IMR-90 (cell line): Measurements from ENCODE around the gene ADCYAP1R1. TPM values are rescaled to one million over a fixed set of nuclear protein-coding genes. Genes with fewer than 3 reads are reported as not detected.

ENCODE experiments used
- ATAC-seq: fragments of 200-7000 bp; cut with Tn5 transposase; 2 replicates; pipeline ENCODE4 v1.9.1; 2020; ENCODE audit warnings: low read depth, mild to moderate bottlenecking, moderate library complexity
- BruUV-seq: library from RNA; stranded (reverse); fragments of 400-500 nt; replicated peaks from 2 replicates; lab custom pipeline; 2021; lab: Mats Ljungman, UMichigan
- CTCF ChIA-PET: fragments of 300-600 bp; formaldehyde crosslinking; extraction: SDS; loops from one replicate; lab custom pipeline; 2021; ENCODE audit warnings: antibody characterized with exemption; lab: Yijun Ruan, JAX
- POLR2A ChIA-PET: fragments of 300-600 bp; sonication (Branson Sonifier 250); formaldehyde crosslinking; loops from one replicate; lab custom pipeline; 2022; ENCODE audit warnings: antibody characterized with exemption; ENCODE audit not compliant: unreplicated experiment; lab: Charles Lee
- DNase-seq: peaks from one replicate; pipeline ENCODE4 v3.0.0; 2013
- H2AFZ ChIP-seq: replicated peaks from 2 replicates; pipeline ENCODE3; 2013; ENCODE audit warnings: low read length, mild to moderate bottlenecking; ENCODE audit not compliant: poor library complexity
- H2AK5ac ChIP-seq: 2 replicates; pipeline ENCODE4 v1.6.1; 2013; ENCODE audit warnings: low read depth, low read length, inconsistent platforms
- H2AK9ac ChIP-seq: replicated peaks from 2 replicates; pipeline ENCODE3; 2013; ENCODE audit warnings: mild to moderate bottlenecking, low read depth, low read length, moderate library complexity; ENCODE audit not compliant: poor library complexity
- H2BK120ac ChIP-seq: 2 replicates; pipeline ENCODE4 v1.6.1; 2013; ENCODE audit warnings: low read depth, low read length, inconsistent platforms
- H2BK15ac ChIP-seq: 3 replicates; pipeline ENCODE4 v1.6.1; 2013; ENCODE audit warnings: low read depth, low read length, inconsistent platforms
- H2BK20ac ChIP-seq: 2 replicates; pipeline ENCODE4 v1.6.1; 2013; ENCODE audit warnings: low read depth, mild to moderate bottlenecking, inconsistent platforms, low read length, moderate library complexity
- H2BK5ac ChIP-seq: 2 replicates; pipeline ENCODE4 v1.6.1; 2013; ENCODE audit warnings: mild to moderate bottlenecking, low read depth, low read length, inconsistent platforms; ENCODE audit not compliant: poor library complexity, severe bottlenecking
- H3K14ac ChIP-seq: replicated peaks from 2 replicates; pipeline ENCODE4 v1.6.1; 2013; ENCODE audit warnings: low read depth, low read length, inconsistent platforms
- H3K18ac ChIP-seq: 2 replicates; pipeline ENCODE4 v1.6.1; 2013; ENCODE audit warnings: low read depth, low read length, control low read depth
- H3K23ac ChIP-seq: 2 replicates; pipeline ENCODE4 v1.6.1; 2013; ENCODE audit warnings: low read depth, low read length, inconsistent platforms
- H3K27ac ChIP-seq: 2 replicates; pipeline ENCODE4 v1.5.1; 2013; ENCODE audit warnings: mild to moderate bottlenecking, control low read depth, low read length; ENCODE audit not compliant: insufficient read depth
- H3K27me3 ChIP-seq: 2 replicates; pipeline ENCODE4 v1.6.1; 2013; ENCODE audit warnings: low read length; ENCODE audit not compliant: control insufficient read depth, insufficient read depth
- H3K36me3 ChIP-seq: 2 replicates; pipeline ENCODE4 v1.6.1; 2013; ENCODE audit warnings: low read length, mixed read lengths; ENCODE audit not compliant: control insufficient read depth, insufficient read depth
- H3K4ac ChIP-seq: 2 replicates; pipeline ENCODE4 v1.6.1; 2013; ENCODE audit warnings: low read depth, low read length, inconsistent platforms
- H3K4me1 ChIP-seq: 2 replicates; pipeline ENCODE4 v1.6.1; 2013; ENCODE audit warnings: low read length, mixed read lengths; ENCODE audit not compliant: control insufficient read depth, insufficient read depth
- H3K4me2 ChIP-seq: 2 replicates; pipeline ENCODE4 v1.6.1; 2013; ENCODE audit warnings: low read depth, mild to moderate bottlenecking, control low read depth, low read length, moderate library complexity
- H3K4me3 ChIP-seq: 2 replicates; pipeline ENCODE4 v1.5.1; 2013; ENCODE audit warnings: low read depth, mild to moderate bottlenecking, control low read depth, low read length, moderate library complexity; ENCODE audit not compliant: insufficient read depth
- H3K56ac ChIP-seq: 2 replicates; pipeline ENCODE4 v1.6.1; 2013; ENCODE audit warnings: low read length, inconsistent platforms; ENCODE audit not compliant: insufficient read depth; ENCODE audit errors: extremely low read depth
- H3K79me1 ChIP-seq, 2 experiments: 2 replicates each; pipeline ENCODE4 v1.6.1; 2013; ENCODE audit warnings: low read length in 2 of 2, inconsistent platforms in 1 of 2, low read depth in 1 of 2
- H3K9ac ChIP-seq: 2 replicates; pipeline ENCODE4 v1.6.1; 2013; ENCODE audit warnings: low read depth, low read length, control low read depth
- H3K9me1 ChIP-seq: 2 replicates; pipeline ENCODE4 v1.6.1; 2013; ENCODE audit warnings: low read length, inconsistent platforms; ENCODE audit not compliant: insufficient read depth
- H3K9me3 ChIP-seq: 2 replicates; pipeline ENCODE4 v1.6.1; 2013; ENCODE audit warnings: low read length; ENCODE audit not compliant: control insufficient read depth, insufficient read depth
- H4K20me1 ChIP-seq: 2 replicates; pipeline ENCODE4 v1.6.1; 2013; ENCODE audit warnings: low read length, inconsistent platforms; ENCODE audit not compliant: insufficient read depth
- H4K5ac ChIP-seq: 2 replicates; pipeline ENCODE4 v1.6.1; 2013; ENCODE audit warnings: mild to moderate bottlenecking, low read depth, low read length, control low read depth
- H4K8ac ChIP-seq, 2 experiments: 2 replicates each; pipeline ENCODE4 v1.6.1; 2013; ENCODE audit warnings: low read depth in 2 of 2, low read length in 2 of 2, control low read depth in 1 of 2, inconsistent platforms in 1 of 2
- H4K91ac ChIP-seq: 2 replicates; pipeline ENCODE4 v1.6.1; 2013; ENCODE audit warnings: low read depth, low read length, inconsistent platforms; ENCODE audit not compliant: insufficient read depth
- BHLHE40 ChIP-seq: fragments of 150-350 bp; IDR thresholded peaks from 2 replicates; pipeline ENCODE4 v1.6.1; 2016; ENCODE audit warnings: mild to moderate bottlenecking, low read depth, low read length
- CEBPB ChIP-seq: IDR thresholded peaks from 2 replicates; pipeline ENCODE4 v1.6.1; 2012; ENCODE audit warnings: low read depth, low read length, improper control_type of control experiment
- CHD1 ChIP-seq: IDR thresholded peaks from 2 replicates; pipeline ENCODE4 v1.6.1; 2012; ENCODE audit warnings: low read depth, low read length, improper control_type of control experiment
- FOS ChIP-seq: fragments of 150-350 bp; IDR thresholded peaks from 2 replicates; pipeline ENCODE4 v1.6.1; 2016; ENCODE audit warnings: low read depth, low read length
- MAFK ChIP-seq: IDR thresholded peaks from 2 replicates; pipeline ENCODE4 v1.6.1; 2012; ENCODE audit warnings: low read depth, low read length, improper control_type of control experiment
- MAZ ChIP-seq: IDR thresholded peaks from 2 replicates; pipeline ENCODE4 v1.6.1; 2012; ENCODE audit warnings: low read depth, mild to moderate bottlenecking, low read length, improper control_type of control experiment, moderate library complexity, borderline replicate concordance
- MXI1 ChIP-seq: IDR thresholded peaks from 2 replicates; pipeline ENCODE4 v1.6.1; 2012; ENCODE audit warnings: low read depth, mild to moderate bottlenecking, low read length, moderate library complexity, borderline replicate concordance
- NFE2L2 ChIP-seq: fragments of 150-350 bp; IDR thresholded peaks from 2 replicates; pipeline ENCODE4 v1.6.1; 2016; ENCODE audit warnings: low read depth, mild to moderate bottlenecking, low read length
- POLR2A ChIP-seq: IDR thresholded peaks from 2 replicates; pipeline ENCODE4 v1.6.1; 2012; ENCODE audit warnings: mild to moderate bottlenecking, low read depth, low read length
- RAD21 ChIP-seq: IDR thresholded peaks from 2 replicates; pipeline ENCODE4 v1.6.1; 2012; ENCODE audit warnings: low read length, improper control_type of control experiment
- RCOR1 ChIP-seq: IDR thresholded peaks from 2 replicates; pipeline ENCODE4 v1.6.1; 2012; ENCODE audit warnings: mild to moderate bottlenecking, low read length, improper control_type of control experiment; ENCODE audit not compliant: insufficient replicate concordance
- RFX5 ChIP-seq: IDR thresholded peaks from 2 replicates; pipeline ENCODE4 v1.8.0; 2012; ENCODE audit warnings: low read depth, mild to moderate bottlenecking, low read length, moderate library complexity
- SMC3 ChIP-seq: fragments of 150-350 bp; IDR thresholded peaks from 2 replicates; pipeline ENCODE4 v1.6.1; 2016; ENCODE audit warnings: low read depth, mild to moderate bottlenecking, antibody characterized with exemption, low read length, moderate library complexity
- WGBS, 2 experiments: methylation state at CpG; one replicate each; pipeline versions ENCODE4 v1.1.5 to v1.1.7; 2013; ENCODE audit warnings: missing lambda C conversion rate in 2 of 2; ENCODE audit not compliant: insufficient read length in 1 of 2; ENCODE audit errors: extremely low coverage in 2 of 2; 5-methylcytosine and 5-hydroxymethylcytosine counted together
- dilution Hi-C: fragments of 300-500 bp; cut with HindIII; formaldehyde crosslinking; loops from one replicate; pipeline ENCODE4 v1.14.3; 2018; ENCODE audit warnings: low sequenced_read_pairs; ENCODE audit not compliant: unreplicated experiment
- in situ Hi-C: fragments of 300-500 bp; cut with MboI; formaldehyde crosslinking; loops from 3 replicates; pipeline ENCODE4 v1.14.3; 2019; ENCODE audit warnings: low sequenced_read_pairs, inconsistent platforms, mixed read lengths
- intact Hi-C: fragments of 100-400 bp; cut with micrococcal nuclease; formaldehyde crosslinking; loops from 2 replicates; pipeline ENCODE4 v1.10.0; 2022
- polyA plus RNA-seq, 3 experiments: library from polyadenylated mRNA; depleted of rRNA; stranded (reverse); fragments of >200 nt; gene quantifications; 2 replicates each; pipeline ENCODE4 v1.2.3, GENCODE V29; 2012; ENCODE audit warnings: low replicate concordance in 1 of 3
- total RNA-seq: library from RNA; depleted of rRNA; stranded (reverse); fragments of >200 nt; gene quantifications from 2 replicates; pipeline ENCODE4 v1.2.3, GENCODE V29; 2012
- TF ChIP-seq, protein P1 (sequence below): fragments of 150-350 bp; IDR thresholded peaks from 2 replicates; pipeline ENCODE4 v1.6.1; 2016; ENCODE audit warnings: low read depth, mild to moderate bottlenecking, low read length, moderate library complexity, borderline replicate concordance
- TF ChIP-seq, protein P2 (sequence below): fragments of 150-350 bp; IDR thresholded peaks from 2 replicates; pipeline ENCODE4 v1.6.1; 2017; ENCODE audit warnings: mild to moderate bottlenecking, antibody characterized with exemption, low read length, low read depth
- TF ChIP-seq, protein P3 (sequence below): conservative IDR thresholded peaks from 2 replicates; pipeline ENCODE4 v1.5.1; 2012; ENCODE audit warnings: mild to moderate bottlenecking, low read depth, low read length, improper control_type of control experiment

Gene ADCYAP1R1
- total and polyA plus RNA-seq, 2 of the 4 experiments (the other 2 are of a cell fraction) = not detected

DNA sequence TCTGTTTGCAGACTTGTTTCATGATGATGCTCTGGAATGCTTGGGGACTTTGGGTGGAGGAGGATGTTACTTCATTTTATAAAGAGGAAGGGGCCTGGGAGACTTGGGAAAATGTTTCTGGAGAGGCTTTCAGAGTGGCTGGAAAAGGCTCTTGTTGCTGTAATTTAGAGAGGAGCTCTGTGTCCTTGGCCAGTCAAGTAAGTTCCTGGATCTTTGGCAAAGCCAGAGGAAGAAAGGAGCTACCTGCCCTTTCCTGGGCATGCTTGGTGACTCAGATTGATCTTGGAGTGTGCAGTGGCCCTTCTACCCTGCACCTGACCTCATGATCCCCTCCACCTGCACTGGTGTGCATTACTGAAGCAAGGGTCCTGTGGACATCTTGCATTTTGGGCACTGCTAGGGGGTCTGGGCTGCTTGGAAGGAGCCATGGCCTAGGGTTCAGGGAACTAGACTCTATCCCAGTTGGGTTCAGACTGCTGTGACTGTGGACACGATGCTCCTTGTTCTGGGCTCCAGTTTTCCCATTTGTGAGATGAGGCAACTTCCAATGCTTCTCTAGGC, 56.1 kb downstream of the ADCYAP1R1 start:
- no peak overlapping the region for H2AK9ac ChIP-seq
- TF ChIP-seq RFX5 (no peak), CEBPB (no peak), POLR2A (no peak), FOS (no peak), SMC3 (no peak), NFE2L2 (no peak), RAD21 (no peak), RCOR1 (no peak), MAFK (no peak), MAZ (no peak), BHLHE40 (no peak), CHD1 (no peak), MXI1 (no peak)
- TF ChIP-seq, protein P1, sequence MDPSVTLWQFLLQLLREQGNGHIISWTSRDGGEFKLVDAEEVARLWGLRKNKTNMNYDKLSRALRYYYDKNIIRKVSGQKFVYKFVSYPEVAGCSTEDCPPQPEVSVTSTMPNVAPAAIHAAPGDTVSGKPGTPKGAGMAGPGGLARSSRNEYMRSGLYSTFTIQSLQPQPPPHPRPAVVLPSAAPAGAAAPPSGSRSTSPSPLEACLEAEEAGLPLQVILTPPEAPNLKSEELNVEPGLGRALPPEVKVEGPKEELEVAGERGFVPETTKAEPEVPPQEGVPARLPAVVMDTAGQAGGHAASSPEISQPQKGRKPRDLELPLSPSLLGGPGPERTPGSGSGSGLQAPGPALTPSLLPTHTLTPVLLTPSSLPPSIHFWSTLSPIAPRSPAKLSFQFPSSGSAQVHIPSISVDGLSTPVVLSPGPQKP = no peak
- TF ChIP-seq, protein P2, sequence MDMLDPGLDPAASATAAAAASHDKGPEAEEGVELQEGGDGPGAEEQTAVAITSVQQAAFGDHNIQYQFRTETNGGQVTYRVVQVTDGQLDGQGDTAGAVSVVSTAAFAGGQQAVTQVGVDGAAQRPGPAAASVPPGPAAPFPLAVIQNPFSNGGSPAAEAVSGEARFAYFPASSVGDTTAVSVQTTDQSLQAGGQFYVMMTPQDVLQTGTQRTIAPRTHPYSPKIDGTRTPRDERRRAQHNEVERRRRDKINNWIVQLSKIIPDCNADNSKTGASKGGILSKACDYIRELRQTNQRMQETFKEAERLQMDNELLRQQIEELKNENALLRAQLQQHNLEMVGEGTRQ = no peak
- TF ChIP-seq, protein P3, sequence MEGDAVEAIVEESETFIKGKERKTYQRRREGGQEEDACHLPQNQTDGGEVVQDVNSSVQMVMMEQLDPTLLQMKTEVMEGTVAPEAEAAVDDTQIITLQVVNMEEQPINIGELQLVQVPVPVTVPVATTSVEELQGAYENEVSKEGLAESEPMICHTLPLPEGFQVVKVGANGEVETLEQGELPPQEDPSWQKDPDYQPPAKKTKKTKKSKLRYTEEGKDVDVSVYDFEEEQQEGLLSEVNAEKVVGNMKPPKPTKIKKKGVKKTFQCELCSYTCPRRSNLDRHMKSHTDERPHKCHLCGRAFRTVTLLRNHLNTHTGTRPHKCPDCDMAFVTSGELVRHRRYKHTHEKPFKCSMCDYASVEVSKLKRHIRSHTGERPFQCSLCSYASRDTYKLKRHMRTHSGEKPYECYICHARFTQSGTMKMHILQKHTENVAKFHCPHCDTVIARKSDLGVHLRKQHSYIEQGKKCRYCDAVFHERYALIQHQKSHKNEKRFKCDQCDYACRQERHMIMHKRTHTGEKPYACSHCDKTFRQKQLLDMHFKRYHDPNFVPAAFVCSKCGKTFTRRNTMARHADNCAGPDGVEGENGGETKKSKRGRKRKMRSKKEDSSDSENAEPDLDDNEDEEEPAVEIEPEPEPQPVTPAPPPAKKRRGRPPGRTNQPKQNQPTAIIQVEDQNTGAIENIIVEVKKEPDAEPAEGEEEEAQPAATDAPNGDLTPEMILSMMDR = no peak
- H3K4me2 ChIP-seq = no peak overlapping the region
- no peak overlapping the region for H3K14ac ChIP-seq
- BruUV-seq = no TSS peak
- no peaks in the 10 kb centered on the region for H4K20me1 ChIP-seq
- H3K4me3 ChIP-seq = no peak overlapping the region
- H2BK5ac ChIP-seq = no peak overlapping the region
- no peak overlapping the region for H2BK20ac ChIP-seq
- H3K23ac ChIP-seq = no peak overlapping the region
- no peak overlapping the region for H2AFZ ChIP-seq
- intact Hi-C loops (no loop called here), dilution Hi-C loops (no loop called here), in situ Hi-C loops (no loop called here)
- ChIA-PET CTCF (no interaction called here), POLR2A (no interaction called here)
- H3K27me3 ChIP-seq = no peaks in the 10 kb centered on the region; the same call in none of the 2 replicates
- no peak overlapping the region for H4K5ac ChIP-seq
- no peak overlapping the region for H3K27ac ChIP-seq
- no peak overlapping the region for H4K8ac ChIP-seq
- no peak overlapping the region for H3K9ac ChIP-seq
- H3K4me1 ChIP-seq = no peaks in the 10 kb centered on the region
- no peaks in the 10 kb centered on the region for H3K36me3 ChIP-seq
- H3K4ac ChIP-seq = no peak overlapping the region
- no CpG with 5 or more reads among the region's 1 CpG for WGBS, 2 experiments
- no peak overlapping the region for H4K91ac ChIP-seq
- H2AK5ac ChIP-seq = no peak overlapping the region
- no peak for DNase-seq
- no peak overlapping the region for H3K56ac ChIP-seq
- H2BK120ac ChIP-seq = no peak overlapping the region
- no peak for ATAC-seq
- H2BK15ac ChIP-seq = no peak overlapping the region
- H3K9me3 ChIP-seq = no peaks in the 10 kb centered on the region
- no peaks in the 10 kb centered on the region for H3K79me1 ChIP-seq
- H3K9me1 ChIP-seq = no peaks in the 10 kb centered on the region
- H3K18ac ChIP-seq = no peak overlapping the region
